ENCODE results near the gene CECR2.

DNA sequence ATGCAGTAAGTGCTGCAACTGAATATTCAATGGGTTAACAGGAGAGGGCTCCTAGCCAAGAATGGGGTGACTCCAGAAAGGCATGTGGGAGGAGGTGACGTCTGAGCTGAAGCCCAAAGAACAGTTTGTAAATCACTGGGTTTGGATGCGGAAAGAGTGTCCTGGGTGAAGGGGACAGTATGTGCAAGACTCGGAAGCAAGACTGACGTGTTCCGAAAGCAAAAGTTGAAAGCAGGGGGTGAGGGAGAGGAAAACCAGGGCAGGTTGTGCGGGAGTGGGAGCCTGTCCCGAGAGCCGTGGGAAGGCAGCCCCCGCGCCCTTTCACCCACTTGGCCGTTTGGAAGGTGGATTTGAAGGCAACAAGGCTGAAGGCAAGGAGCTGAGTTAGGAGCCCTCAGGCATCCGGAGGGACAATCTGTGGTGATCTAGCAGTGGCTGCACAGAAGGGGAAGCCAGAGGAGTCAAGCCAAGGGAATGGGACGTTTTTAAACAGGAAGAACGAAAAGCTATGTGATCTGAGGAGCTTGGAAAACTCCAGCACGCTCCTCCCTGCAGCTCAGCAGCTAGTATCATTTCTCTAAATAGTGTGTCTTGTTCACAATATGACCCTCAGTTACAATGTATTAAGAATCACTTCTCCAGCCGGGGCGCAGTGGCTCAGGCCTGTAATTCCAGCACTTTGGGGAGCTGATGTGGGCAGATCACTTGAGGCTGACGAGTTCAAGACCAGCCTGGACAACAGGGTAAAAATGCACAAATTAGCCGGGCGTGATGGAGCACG, 201.8 kb downstream of the CECR2 start:
- TF ChIP-seq, protein P1, sequence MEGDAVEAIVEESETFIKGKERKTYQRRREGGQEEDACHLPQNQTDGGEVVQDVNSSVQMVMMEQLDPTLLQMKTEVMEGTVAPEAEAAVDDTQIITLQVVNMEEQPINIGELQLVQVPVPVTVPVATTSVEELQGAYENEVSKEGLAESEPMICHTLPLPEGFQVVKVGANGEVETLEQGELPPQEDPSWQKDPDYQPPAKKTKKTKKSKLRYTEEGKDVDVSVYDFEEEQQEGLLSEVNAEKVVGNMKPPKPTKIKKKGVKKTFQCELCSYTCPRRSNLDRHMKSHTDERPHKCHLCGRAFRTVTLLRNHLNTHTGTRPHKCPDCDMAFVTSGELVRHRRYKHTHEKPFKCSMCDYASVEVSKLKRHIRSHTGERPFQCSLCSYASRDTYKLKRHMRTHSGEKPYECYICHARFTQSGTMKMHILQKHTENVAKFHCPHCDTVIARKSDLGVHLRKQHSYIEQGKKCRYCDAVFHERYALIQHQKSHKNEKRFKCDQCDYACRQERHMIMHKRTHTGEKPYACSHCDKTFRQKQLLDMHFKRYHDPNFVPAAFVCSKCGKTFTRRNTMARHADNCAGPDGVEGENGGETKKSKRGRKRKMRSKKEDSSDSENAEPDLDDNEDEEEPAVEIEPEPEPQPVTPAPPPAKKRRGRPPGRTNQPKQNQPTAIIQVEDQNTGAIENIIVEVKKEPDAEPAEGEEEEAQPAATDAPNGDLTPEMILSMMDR (IDR thresholded peaks at IDR 0.05): no peak
- TF ChIP-seq POLR2A (IDR thresholded peaks at IDR 0.05) (peak in 3 of 4 donors; percentile 28 to 53 (median 38)), POLR2AphosphoS5 (IDR thresholded peaks at IDR 0.05) (peak; percentile 92 to 97), EP300 (IDR thresholded peaks at IDR 0.05) (peak; percentile 91 to 99 (median 98))

Measured in upper lobe of left lung (tissue), 4 donors.